ENCODE data around the gene GNAS-AS1.

GNAS-AS1 gene

GRCh38 chr20:58890518-58891085 lies 39.9 kb upstream of the GNAS-AS1 start:
- H3K4me3 Mint-ChIP-seq = peak overlapping the region; percentile 100
- ATAC-seq = peak; percentile 77
- H3K4me1 Mint-ChIP-seq = peaks cover 46% of the 10 kb centered on the region
- H3K27me3 Mint-ChIP-seq = no peaks in the 10 kb centered on the region
- H3K27ac Mint-ChIP-seq = peak overlapping the region; percentile 97
- H3K36me3 Mint-ChIP-seq = peaks cover 12% of the 10 kb centered on the region
- no peaks in the 10 kb centered on the region for H3K9me3 Mint-ChIP-seq

GRCh38 chr20:58889798-58890517 lies 39.3 kb upstream of the GNAS-AS1 start:
- Mint-ChIP-seq H3K4me3 (peak overlapping the region; percentile 100), H3K27me3 (no peaks in the 10 kb centered on the region), H3K9me3 (no peaks in the 10 kb centered on the region), H3K27ac (peak overlapping the region; percentile 97), H3K4me1 (peaks cover 39% of the 10 kb centered on the region), H3K36me3 (peaks cover 12% of the 10 kb centered on the region)
- peak; percentile 1 for ATAC-seq

DNA sequence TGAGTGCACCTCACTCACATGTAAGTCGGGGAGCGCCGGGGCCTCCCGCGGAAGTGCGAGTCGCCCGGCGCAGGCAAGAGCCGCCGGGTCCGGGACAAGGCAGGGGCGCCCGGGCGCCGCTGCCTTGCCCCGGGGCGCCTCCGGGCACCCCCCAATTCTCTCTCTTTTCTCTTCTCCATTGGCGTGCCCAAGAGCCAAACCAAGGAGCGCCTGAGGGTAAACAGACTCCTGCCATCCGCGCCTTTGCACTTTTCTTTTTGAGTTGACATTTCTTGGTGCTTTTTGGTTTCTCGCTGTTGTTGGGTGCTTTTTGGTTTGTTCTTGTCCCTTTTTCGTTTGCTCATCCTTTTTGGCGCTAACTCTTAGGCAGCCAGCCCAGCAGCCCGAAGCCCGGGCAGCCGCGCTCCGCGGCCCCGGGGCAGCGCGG lies 38.6 kb upstream of the GNAS-AS1 start:
- peak overlapping the region; percentile 97 for H3K27ac Mint-ChIP-seq
- peaks cover 33% of the 10 kb centered on the region for H3K4me1 Mint-ChIP-seq
- peaks cover 12% of the 10 kb centered on the region for H3K36me3 Mint-ChIP-seq
- no peaks in the 10 kb centered on the region for H3K27me3 Mint-ChIP-seq
- H3K9me3 Mint-ChIP-seq = no peaks in the 10 kb centered on the region
- ATAC-seq = no peak
- H3K4me3 Mint-ChIP-seq = peak overlapping the region; percentile 100

GRCh38 chr20:58888521-58889333 lies 38.0 kb upstream of the GNAS-AS1 start:
- peak overlapping the region; percentile 97 for H3K27ac Mint-ChIP-seq
- peak overlapping the region; percentile 81 for H3K4me3 Mint-ChIP-seq
- H3K9me3 Mint-ChIP-seq = no peaks in the 10 kb centered on the region
- ATAC-seq = peak; percentile 71
- peaks cover 12% of the 10 kb centered on the region for H3K36me3 Mint-ChIP-seq
- H3K4me1 Mint-ChIP-seq = peaks cover 27% of the 10 kb centered on the region
- no peaks in the 10 kb centered on the region for H3K27me3 Mint-ChIP-seq

DNA sequence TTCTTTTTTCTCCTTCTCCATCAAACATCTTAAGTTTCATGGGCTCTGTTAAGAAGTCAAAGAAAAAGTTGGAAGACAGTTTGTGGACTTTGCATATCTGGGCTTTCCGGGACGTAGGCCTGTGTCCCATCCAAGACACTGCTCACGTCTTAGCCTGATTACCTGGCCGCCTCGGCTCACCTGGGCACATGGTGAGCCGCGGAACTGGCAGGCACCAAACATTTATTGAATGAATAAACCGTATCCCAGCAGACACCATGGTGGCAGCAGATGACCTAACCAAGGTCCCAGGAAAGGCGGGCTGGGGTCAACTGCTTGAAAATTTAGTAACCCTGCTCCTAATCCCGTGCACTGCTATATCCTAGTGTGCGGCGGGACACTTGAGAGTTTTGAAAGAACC lies 37.4 kb upstream of the GNAS-AS1 start:
- H3K27me3 Mint-ChIP-seq = no peaks in the 10 kb centered on the region
- peaks cover 21% of the 10 kb centered on the region for H3K4me1 Mint-ChIP-seq
- H3K36me3 Mint-ChIP-seq = peaks cover 12% of the 10 kb centered on the region
- no peaks in the 10 kb centered on the region for H3K9me3 Mint-ChIP-seq
- H3K4me3 Mint-ChIP-seq = peak overlapping the region; percentile 81
- no peak for ATAC-seq
- peak overlapping the region; percentile 79 for H3K27ac Mint-ChIP-seq

DNA sequence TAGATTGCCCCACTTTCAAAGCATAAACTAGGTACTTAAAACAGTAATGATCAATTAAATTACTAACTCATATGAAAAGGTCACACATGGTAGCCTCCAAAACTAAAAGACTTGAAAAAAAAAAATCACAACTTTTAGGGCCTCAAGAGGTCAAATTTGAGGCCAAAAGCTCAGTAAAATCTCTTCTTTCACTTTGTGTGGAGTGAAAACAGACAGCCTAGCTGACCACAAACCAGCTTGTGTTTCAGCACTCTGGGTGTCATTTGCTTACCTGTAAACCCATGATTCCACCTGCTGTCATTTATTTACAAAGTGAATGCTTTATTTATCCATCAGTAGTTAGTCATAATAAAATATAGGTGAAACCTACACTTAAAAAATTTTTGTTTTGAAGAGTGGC lies 35.8 kb upstream of the GNAS-AS1 start:
- ATAC-seq = no peak
- no peak overlapping the region for H3K27ac Mint-ChIP-seq
- no peaks in the 10 kb centered on the region for H3K36me3 Mint-ChIP-seq
- no peak overlapping the region for H3K4me3 Mint-ChIP-seq
- peaks cover 14% of the 10 kb centered on the region for H3K4me1 Mint-ChIP-seq
- no peaks in the 10 kb centered on the region for H3K9me3 Mint-ChIP-seq
- H3K27me3 Mint-ChIP-seq = no peaks in the 10 kb centered on the region

- Mint-ChIP-seq H3K4me3 (no peak overlapping the region), H3K9me3 (no peaks in the 10 kb centered on the region), H3K27me3 (no peaks in the 10 kb centered on the region)
Measured at GRCh38 chr20:58884966-58885365, 34.3 kb upstream of the GNAS-AS1 start.

GRCh38 chr20:58883241-58883691 lies 32.6 kb upstream of the GNAS-AS1 start:
- Mint-ChIP-seq H3K27ac (no peak overlapping the region), H3K9me3 (no peaks in the 10 kb centered on the region)

More at GRCh38 chr20:58884966-58885365, 34.3 kb upstream of the GNAS-AS1 start:
- Mint-ChIP-seq H3K4me1 (peaks cover 12% of the 10 kb centered on the region), H3K27ac (no peak overlapping the region), H3K36me3 (no peaks in the 10 kb centered on the region)
- ATAC-seq = no peak

DNA sequence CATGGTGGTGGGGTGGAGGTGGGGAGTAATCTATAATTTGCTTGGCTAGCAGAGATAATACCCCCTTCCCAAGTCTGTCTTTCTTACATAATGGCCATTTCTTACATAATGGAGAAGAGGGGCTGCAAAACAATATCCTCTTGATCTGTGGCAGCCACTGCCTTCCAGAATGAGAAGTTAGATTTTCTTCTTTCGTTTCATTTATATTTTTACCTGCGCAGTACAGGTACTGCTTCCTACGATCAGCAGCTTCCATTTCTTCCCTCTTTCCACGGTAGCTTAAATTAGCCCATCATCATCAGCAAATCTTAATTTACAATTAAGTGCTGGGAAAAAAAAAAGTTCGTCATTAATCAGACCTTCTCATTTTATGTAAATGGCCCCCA lies 32.0 kb upstream of the GNAS-AS1 start:
- H3K27ac Mint-ChIP-seq = no peak overlapping the region
- H3K36me3 Mint-ChIP-seq = no peaks in the 10 kb centered on the region
- H3K9me3 Mint-ChIP-seq = no peaks in the 10 kb centered on the region
- H3K4me1 Mint-ChIP-seq = peaks cover 9% of the 10 kb centered on the region
- no peak overlapping the region for H3K4me3 Mint-ChIP-seq
- no peak for ATAC-seq
- H3K27me3 Mint-ChIP-seq = no peaks in the 10 kb centered on the region

More at GRCh38 chr20:58883241-58883691, 32.6 kb upstream of the GNAS-AS1 start:
- no peaks in the 10 kb centered on the region for H3K36me3 Mint-ChIP-seq
- H3K4me3 Mint-ChIP-seq = no peak overlapping the region
- H3K4me1 Mint-ChIP-seq = peaks cover 9% of the 10 kb centered on the region
- ATAC-seq = no peak
- H3K27me3 Mint-ChIP-seq = no peaks in the 10 kb centered on the region

DNA sequence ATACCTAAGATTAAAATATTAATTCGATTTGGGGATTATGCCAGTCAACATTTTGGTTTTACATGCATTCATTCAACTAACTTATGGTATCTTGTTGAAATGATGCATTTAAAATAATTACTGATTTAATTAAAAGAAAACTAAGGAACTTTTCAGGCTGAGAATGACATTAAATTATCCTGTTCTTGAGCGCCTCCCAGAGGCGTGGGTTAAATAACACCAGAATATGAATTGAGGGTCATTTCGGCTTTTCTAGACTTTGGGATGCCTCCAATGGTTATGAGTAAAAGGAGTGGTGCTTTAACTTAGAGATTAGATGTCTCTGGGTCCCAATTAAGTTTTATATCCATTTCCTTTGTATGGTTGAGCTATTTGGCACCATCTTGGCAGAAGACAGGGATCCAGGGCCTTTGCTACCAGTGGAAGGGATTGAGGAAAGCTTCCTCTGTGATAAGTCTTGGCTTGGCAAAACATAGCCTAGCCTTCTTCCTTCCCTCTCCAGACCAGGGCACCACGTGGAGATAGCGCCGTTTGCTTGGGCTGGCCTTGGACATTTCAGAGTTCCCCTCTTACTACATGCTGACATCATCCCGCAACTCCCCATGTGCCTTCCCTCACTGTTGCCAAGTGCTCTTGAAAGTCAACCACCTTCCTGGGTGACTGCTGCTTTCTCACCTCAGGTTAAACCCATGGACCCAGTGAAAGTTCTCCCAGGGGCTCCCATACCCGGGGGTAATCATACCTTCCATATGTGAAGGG lies 30.5 kb upstream of the GNAS-AS1 start:
- no peaks in the 10 kb centered on the region for H3K27me3 Mint-ChIP-seq
- no peaks in the 10 kb centered on the region for H3K9me3 Mint-ChIP-seq
- H3K4me3 Mint-ChIP-seq = no peak overlapping the region
- ATAC-seq = no peak
- H3K4me1 Mint-ChIP-seq = no peaks in the 10 kb centered on the region
- H3K36me3 Mint-ChIP-seq = no peaks in the 10 kb centered on the region
- H3K27ac Mint-ChIP-seq = no peak overlapping the region

GRCh38 chr20:58880441-58880840 lies 29.7 kb upstream of the GNAS-AS1 start:
- no peak overlapping the region for H3K27ac Mint-ChIP-seq
- no peak for ATAC-seq
- no peaks in the 10 kb centered on the region for H3K36me3 Mint-ChIP-seq
- H3K9me3 Mint-ChIP-seq = no peaks in the 10 kb centered on the region
- no peaks in the 10 kb centered on the region for H3K27me3 Mint-ChIP-seq
- no peak overlapping the region for H3K4me3 Mint-ChIP-seq
- H3K4me1 Mint-ChIP-seq = no peaks in the 10 kb centered on the region

DNA sequence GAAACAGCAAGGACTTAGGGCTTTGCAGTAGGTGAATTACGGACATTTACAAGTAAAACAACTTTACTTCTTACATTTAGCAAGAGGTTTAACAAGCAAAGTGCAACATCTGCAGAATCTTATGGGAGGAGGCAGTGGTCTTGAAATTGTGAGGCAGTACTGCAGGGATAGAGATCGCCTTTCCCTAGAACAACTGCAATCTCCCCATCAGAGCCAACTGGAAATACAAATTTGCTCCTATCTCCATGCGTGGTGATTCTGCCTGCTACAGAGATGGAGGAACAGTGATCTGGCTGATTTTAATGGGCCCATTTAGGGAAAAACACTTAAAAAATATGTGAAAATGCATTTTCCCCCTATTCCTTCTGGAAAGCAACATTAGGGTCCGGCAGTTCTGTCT lies 27.7 kb upstream of the GNAS-AS1 start:
- no peak for ATAC-seq
- H3K9me3 Mint-ChIP-seq = no peaks in the 10 kb centered on the region
- no peaks in the 10 kb centered on the region for H3K4me1 Mint-ChIP-seq
- H3K27ac Mint-ChIP-seq = no peak overlapping the region
- no peak overlapping the region for H3K4me3 Mint-ChIP-seq
- no peaks in the 10 kb centered on the region for H3K27me3 Mint-ChIP-seq
- no peaks in the 10 kb centered on the region for H3K36me3 Mint-ChIP-seq

- no peak for ATAC-seq
- H3K4me3 Mint-ChIP-seq = no peak overlapping the region
- H3K4me1 Mint-ChIP-seq = no peaks in the 10 kb centered on the region
- H3K27me3 Mint-ChIP-seq = no peaks in the 10 kb centered on the region
- no peaks in the 10 kb centered on the region for H3K36me3 Mint-ChIP-seq
- H3K9me3 Mint-ChIP-seq = no peaks in the 10 kb centered on the region
- H3K27ac Mint-ChIP-seq = no peak overlapping the region
Measured at GRCh38 chr20:58877976-58878360, 27.3 kb upstream of the GNAS-AS1 start.

GRCh38 chr20:58877050-58877975 lies 26.6 kb upstream of the GNAS-AS1 start:
- no peaks in the 10 kb centered on the region for H3K27me3 Mint-ChIP-seq
- no peak overlapping the region for H3K27ac Mint-ChIP-seq

More at GRCh38 chr20:58877050-58877975, 26.6 kb upstream of the GNAS-AS1 start:
- H3K36me3 Mint-ChIP-seq = no peaks in the 10 kb centered on the region
- peaks cover 5% of the 10 kb centered on the region for H3K4me1 Mint-ChIP-seq
- H3K9me3 Mint-ChIP-seq = no peaks in the 10 kb centered on the region
- ATAC-seq = no peak
- H3K4me3 Mint-ChIP-seq = no peak overlapping the region

Measured in stimulated activated memory B cell treated with anti-CD40 and anti-IgM and Interleukin-4, amounts not matched to agents 10 μg/mL and 1 μg/mL and 100 μg/mL, for 72 hours (primary cell).